SK-N-SH treated with all-trans-retinoic acid at 6 μM for 48 hours (cell line): ENCODE results near the gene RNF113B.

Experiments used
- ATAC-seq: fragments of 200-7000 bp; cut with Tn5 transposase; 3 replicates; pipeline ENCODE4 v1.9.1; 2020; ENCODE audit warnings: mild to moderate bottlenecking, moderate library complexity
- ARNTL ChIP-seq: fragments of 450-650 bp; formaldehyde crosslinking; IDR thresholded peaks from 2 replicates; pipeline ENCODE4 v1.5.0; 2020; ENCODE audit warnings: low read depth, mild to moderate bottlenecking, moderate library complexity, borderline replicate concordance
- BACH2 ChIP-seq: fragments of 250-450 bp; sonication (Bioruptor Pico); IDR thresholded peaks from 2 replicates; pipeline ENCODE4 v1.9.0; 2021; ENCODE audit warnings: mild to moderate bottlenecking, borderline replicate concordance
- CREB5 ChIP-seq: fragments of 250-450 bp; sonication (Bioruptor Pico); IDR thresholded peaks from 2 replicates; pipeline ENCODE4 v1.5.1; 2020; ENCODE audit warnings: low read depth, mild to moderate bottlenecking, moderate library complexity
- CSDC2 ChIP-seq: fragments of 250-450 bp; sonication (Bioruptor Pico); IDR thresholded peaks from 2 replicates; pipeline ENCODE4 v1.5.0; 2020; ENCODE audit warnings: mild to moderate bottlenecking, moderate library complexity
- ESRRG ChIP-seq: fragments of 250-450 bp; sonication (Bioruptor Pico); IDR thresholded peaks from 2 replicates; pipeline ENCODE4 v1.6.1; 2021; ENCODE audit warnings: mild to moderate bottlenecking
- GLIS3 ChIP-seq: fragments of 250-450 bp; sonication (Bioruptor Pico); IDR thresholded peaks from 2 replicates; pipeline ENCODE4 v1.5.0; 2020; ENCODE audit warnings: mild to moderate bottlenecking, moderate library complexity
- ISL1 ChIP-seq: fragments of 250-450 bp; sonication (Bioruptor Pico); IDR thresholded peaks from 2 replicates; pipeline ENCODE4 v2.1.2; 2022; ENCODE audit warnings: mild to moderate bottlenecking, moderate library complexity
- POU6F1 ChIP-seq: fragments of 250-450 bp; sonication (Bioruptor Pico); IDR thresholded peaks from 2 replicates; pipeline ENCODE4 v1.8.0; 2021; ENCODE audit warnings: low read depth, mild to moderate bottlenecking, moderate library complexity, borderline replicate concordance
- RARB ChIP-seq: fragments of 250-450 bp; sonication (Bioruptor Pico); IDR thresholded peaks from 2 replicates; pipeline ENCODE4 v1.8.0; 2021; ENCODE audit warnings: mild to moderate bottlenecking, moderate library complexity
- SNAI2 ChIP-seq: fragments of 250-450 bp; sonication (Bioruptor Pico); IDR thresholded peaks from 2 replicates; pipeline ENCODE4 v1.5.0; 2020; ENCODE audit warnings: mild to moderate bottlenecking, moderate library complexity
- TCF4 ChIP-seq: fragments of 250-450 bp; sonication (Bioruptor Pico); IDR thresholded peaks from 2 replicates; pipeline ENCODE4 v1.8.0; 2021; ENCODE audit warnings: mild to moderate bottlenecking, moderate library complexity, borderline replicate concordance
- TSHZ2 ChIP-seq: fragments of 250-450 bp; sonication (Bioruptor Pico); IDR thresholded peaks from 2 replicates; pipeline ENCODE4 v1.5.0; 2020; ENCODE audit warnings: mild to moderate bottlenecking, moderate library complexity
- ZC3H10 ChIP-seq: fragments of 250-450 bp; sonication (Bioruptor Pico); IDR thresholded peaks from 2 replicates; pipeline ENCODE4 v1.5.1; 2021; ENCODE audit warnings: mild to moderate bottlenecking, moderate library complexity
- ZFP3 ChIP-seq: fragments of 250-450 bp; sonication (Bioruptor Pico); IDR thresholded peaks from 2 replicates; pipeline ENCODE4 v1.5.0; 2020; ENCODE audit warnings: mild to moderate bottlenecking, moderate library complexity
- ZFP30 ChIP-seq: fragments of 450-650 bp; formaldehyde crosslinking; IDR thresholded peaks from 2 replicates; pipeline ENCODE4 v1.5.0; 2022; ENCODE audit warnings: mild to moderate bottlenecking, moderate library complexity
- ZNF565 ChIP-seq: fragments of 450-650 bp; formaldehyde crosslinking; conservative IDR thresholded peaks from 2 replicates; pipeline ENCODE4 v1.5.0; 2020; ENCODE audit warnings: low read depth, mild to moderate bottlenecking, moderate library complexity
- ZNF8 ChIP-seq: fragments of 450-650 bp; formaldehyde crosslinking; IDR thresholded peaks from 2 replicates; pipeline ENCODE4 v1.5.0; 2020; ENCODE audit warnings: mild to moderate bottlenecking, moderate library complexity
- TF ChIP-seq, protein P1 (sequence below): fragments of 250-450 bp; sonication (Bioruptor Pico); IDR thresholded peaks from 2 replicates; pipeline ENCODE4 v1.5.1; 2021; ENCODE audit warnings: mild to moderate bottlenecking, moderate library complexity
- TF ChIP-seq, protein P2 (sequence below): fragments of 250-450 bp; sonication (Bioruptor Pico); IDR thresholded peaks from 2 replicates; pipeline ENCODE4 v1.8.0; 2020; ENCODE audit warnings: mild to moderate bottlenecking, moderate library complexity, borderline replicate concordance

The RNF113B gene

DNA sequence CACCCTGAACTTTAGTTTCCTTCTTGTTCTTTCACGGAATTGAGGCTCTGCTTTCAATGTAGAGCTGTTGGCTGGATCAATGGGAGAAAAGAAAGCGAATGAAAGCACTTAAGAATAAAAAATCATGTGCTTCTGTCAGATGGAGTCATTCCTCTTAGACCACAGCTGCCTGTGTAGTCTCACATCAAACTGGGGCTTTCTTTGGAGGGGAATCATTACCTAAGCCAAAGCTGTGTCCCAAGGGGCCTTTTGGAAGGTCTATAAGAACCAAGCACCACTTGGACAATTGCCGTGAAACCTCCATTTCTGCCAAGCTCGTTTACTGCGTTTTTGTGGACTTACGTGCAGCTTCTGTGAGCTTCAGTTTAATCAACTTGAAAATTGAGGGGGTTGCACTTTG, 44.2 kb upstream of the RNF113B start:
- TF ChIP-seq ZNF565 (no peak), BACH2 (no peak), CREB5 (CRISPR knock-in tag) (no peak), ESRRG (CRISPR knock-in tag) (no peak), ZC3H10 (CRISPR knock-in tag) (no peak), ZFP3 (CRISPR knock-in tag) (no peak), ZNF8 (CRISPR knock-in tag) (no peak), RARB (CRISPR knock-in tag) (no peak), ARNTL (CRISPR knock-in tag) (no peak), GLIS3 (CRISPR knock-in tag) (no peak)
- TF ChIP-seq, protein P1, sequence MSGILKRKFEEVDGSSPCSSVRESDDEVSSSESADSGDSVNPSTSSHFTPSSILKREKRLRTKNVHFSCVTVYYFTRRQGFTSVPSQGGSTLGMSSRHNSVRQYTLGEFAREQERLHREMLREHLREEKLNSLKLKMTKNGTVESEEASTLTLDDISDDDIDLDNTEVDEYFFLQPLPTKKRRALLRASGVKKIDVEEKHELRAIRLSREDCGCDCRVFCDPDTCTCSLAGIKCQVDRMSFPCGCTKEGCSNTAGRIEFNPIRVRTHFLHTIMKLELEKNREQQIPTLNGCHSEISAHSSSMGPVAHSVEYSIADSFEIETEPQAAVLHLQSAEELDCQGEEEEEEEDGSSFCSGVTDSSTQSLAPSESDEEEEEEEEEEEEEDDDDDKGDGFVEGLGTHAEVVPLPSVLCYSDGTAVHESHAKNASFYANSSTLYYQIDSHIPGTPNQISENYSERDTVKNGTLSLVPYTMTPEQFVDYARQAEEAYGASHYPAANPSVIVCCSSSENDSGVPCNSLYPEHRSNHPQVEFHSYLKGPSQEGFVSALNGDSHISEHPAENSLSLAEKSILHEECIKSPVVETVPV: no peak
- no peak for ATAC-seq

DNA sequence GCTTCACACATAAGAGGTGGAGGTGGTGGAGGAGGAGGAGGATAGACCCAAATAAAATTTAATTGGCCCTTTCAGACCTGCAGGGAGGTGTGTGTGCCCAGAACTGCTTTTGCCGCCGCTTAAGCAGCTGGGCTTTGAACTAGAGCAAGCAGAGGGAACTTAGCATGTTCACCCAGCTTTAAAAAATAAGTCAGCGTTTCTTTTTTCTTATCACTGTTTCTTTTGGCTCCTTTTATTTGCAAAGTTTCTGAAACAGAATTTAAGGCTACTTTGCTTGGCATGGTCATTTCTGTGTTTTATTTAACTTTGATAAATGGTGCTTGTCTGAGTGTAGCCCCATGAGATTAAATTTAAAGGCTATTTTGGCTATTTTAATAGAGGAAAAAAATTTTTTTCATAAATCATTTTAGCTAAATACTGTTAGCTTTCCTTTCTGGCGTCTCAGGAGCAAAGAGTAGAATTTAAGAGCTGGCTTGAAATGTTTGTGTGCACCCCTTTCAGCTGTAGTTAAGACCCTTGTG, 43.3 kb upstream of the RNF113B start:
- TF ChIP-seq CREB5 (CRISPR knock-in tag) (no peak), ESRRG (CRISPR knock-in tag) (no peak), ISL1 (peak; percentile 94)

DNA sequence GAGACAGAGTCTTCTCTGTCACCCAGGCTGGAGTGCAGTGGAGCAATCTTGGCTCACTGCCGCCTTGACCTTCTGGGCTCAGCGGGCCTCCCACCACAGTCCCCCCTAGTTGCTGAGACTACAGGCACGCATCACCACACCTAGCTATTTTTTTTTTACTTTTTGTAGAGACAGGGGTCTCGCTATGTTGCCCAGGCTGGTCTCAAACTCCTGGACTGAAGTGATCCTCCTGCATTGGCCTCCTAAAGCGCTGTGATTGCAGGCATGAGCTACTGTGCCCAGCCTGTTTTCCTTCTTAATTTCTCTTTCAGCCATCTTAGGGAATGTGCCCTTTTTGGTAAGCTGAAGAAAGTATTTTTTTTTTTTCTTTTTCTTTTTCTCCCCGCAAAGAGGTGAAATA, 42.6 kb upstream of the RNF113B start:
- no peak for ATAC-seq
- TF ChIP-seq, protein P1: no peak
- no peak for TF ChIP-seq BACH2
- no peak for TF ChIP-seq SNAI2 (CRISPR knock-in tag)
- TF ChIP-seq, protein P2, sequence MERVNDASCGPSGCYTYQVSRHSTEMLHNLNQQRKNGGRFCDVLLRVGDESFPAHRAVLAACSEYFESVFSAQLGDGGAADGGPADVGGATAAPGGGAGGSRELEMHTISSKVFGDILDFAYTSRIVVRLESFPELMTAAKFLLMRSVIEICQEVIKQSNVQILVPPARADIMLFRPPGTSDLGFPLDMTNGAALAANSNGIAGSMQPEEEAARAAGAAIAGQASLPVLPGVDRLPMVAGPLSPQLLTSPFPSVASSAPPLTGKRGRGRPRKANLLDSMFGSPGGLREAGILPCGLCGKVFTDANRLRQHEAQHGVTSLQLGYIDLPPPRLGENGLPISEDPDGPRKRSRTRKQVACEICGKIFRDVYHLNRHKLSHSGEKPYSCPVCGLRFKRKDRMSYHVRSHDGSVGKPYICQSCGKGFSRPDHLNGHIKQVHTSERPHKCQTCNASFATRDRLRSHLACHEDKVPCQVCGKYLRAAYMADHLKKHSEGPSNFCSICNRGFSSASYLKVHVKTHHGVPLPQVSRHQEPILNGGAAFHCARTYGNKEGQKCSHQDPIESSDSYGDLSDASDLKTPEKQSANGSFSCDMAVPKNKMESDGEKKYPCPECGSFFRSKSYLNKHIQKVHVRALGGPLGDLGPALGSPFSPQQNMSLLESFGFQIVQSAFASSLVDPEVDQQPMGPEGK (CRISPR knock-in tag): no peak
- TF ChIP-seq ARNTL (CRISPR knock-in tag): no peak
- no peak for TF ChIP-seq ZNF565
- TF ChIP-seq GLIS3 (CRISPR knock-in tag): no peak
- TF ChIP-seq POU6F1 (CRISPR knock-in tag): no peak
- no peak for TF ChIP-seq CSDC2 (CRISPR knock-in tag)
- TF ChIP-seq ZFP30 (CRISPR knock-in tag): no peak
- no peak for TF ChIP-seq ZC3H10 (CRISPR knock-in tag)
- no peak for TF ChIP-seq ISL1

More for the DNA sequence above, 43.3 kb upstream of the RNF113B start:
- peak; percentile 35 for ATAC-seq

- no peak for ATAC-seq
- TF ChIP-seq CSDC2 (CRISPR knock-in tag): no peak
- TF ChIP-seq RARB (CRISPR knock-in tag): no peak
- no peak for TF ChIP-seq GLIS3 (CRISPR knock-in tag)
- no peak for TF ChIP-seq ESRRG (CRISPR knock-in tag)
- TF ChIP-seq POU6F1 (CRISPR knock-in tag): no peak
- no peak for TF ChIP-seq TSHZ2
- TF ChIP-seq TCF4 (CRISPR knock-in tag): no peak
- TF ChIP-seq, all 23 proteins: peak for 0
Measured at GRCh38 chr13:98217597-98217996, 40.5 kb upstream of the RNF113B start.
